GM23338 (cell line): ENCODE data around the gene DIDO1. TPM values are rescaled to one million over a fixed set of nuclear protein-coding genes. Genes with fewer than 3 reads are reported as not detected.
A peak's percentile ranks its signal among the peaks of the same experiment; 100 is the strongest.

Source experiments
- ATAC-seq: fragments of 200-7000 bp; cut with Tn5 transposase; 3 replicates; pipeline ENCODE4 v1.9.1; 2020
- DNase-seq: peaks from one replicate; pipeline ENCODE4 v3.0.0-alpha.2; 2015; ENCODE audit warnings: low spot score
- H2AFZ ChIP-seq: fragments of 200-600 bp; sonication (generic); 2 replicates; pipeline ENCODE4 v1.8.0; 2016; ENCODE audit warnings: antibody characterized with exemption, mild to moderate bottlenecking, moderate library complexity
- H3F3A ChIP-seq: fragments of 200-600 bp; sonication (generic); replicated peaks from 2 replicates; pipeline ENCODE4 v1.8.0; 2017; ENCODE audit warnings: antibody characterized with exemption, mixed run types, low read depth
- H3K27ac ChIP-seq: fragments of 200-600 bp; sonication (generic); 2 replicates; pipeline ENCODE4 v1.6.1; 2016; ENCODE audit warnings: low read depth
- H3K27me3 ChIP-seq: fragments of 200-600 bp; sonication (generic); 2 replicates; pipeline ENCODE4 v1.8.0; 2016; ENCODE audit warnings: mild to moderate bottlenecking, mixed run types, moderate library complexity; ENCODE audit not compliant: insufficient read depth
- H3K36me3 ChIP-seq: fragments of 200-600 bp; sonication (generic); 2 replicates; pipeline ENCODE4 v1.8.0; 2016; ENCODE audit warnings: mild to moderate bottlenecking; ENCODE audit not compliant: insufficient read depth
- H3K4me1 ChIP-seq: fragments of 200-600 bp; sonication (generic); 2 replicates; pipeline ENCODE4 v1.8.0; 2016; ENCODE audit warnings: mild to moderate bottlenecking, moderate library complexity; ENCODE audit not compliant: insufficient read depth
- H3K4me2 ChIP-seq: fragments of 200-600 bp; sonication (generic); 2 replicates; pipeline ENCODE4 v1.7.1; 2017; ENCODE audit warnings: mixed run types
- H3K4me3 ChIP-seq: fragments of 200-600 bp; sonication (generic); 2 replicates; pipeline ENCODE4 v1.6.1; 2016; ENCODE audit warnings: mixed run types
- H3K79me2 ChIP-seq: fragments of 200-600 bp; sonication (generic); replicated peaks from 2 replicates; pipeline ENCODE4 v1.8.0; 2017; ENCODE audit warnings: mild to moderate bottlenecking; ENCODE audit not compliant: insufficient read depth
- H3K9me2 ChIP-seq: fragments of 200-600 bp; sonication (generic); 2 replicates; pipeline ENCODE4 v1.8.0; 2017; ENCODE audit not compliant: insufficient read depth
- H4K20me1 ChIP-seq: fragments of 200-600 bp; sonication (generic); replicated peaks from 2 replicates; pipeline ENCODE4 v1.8.0; 2017; ENCODE audit warnings: mild to moderate bottlenecking; ENCODE audit not compliant: insufficient read depth
- H3K27ac Mint-ChIP-seq: 2 replicates; pipeline ENCODE4 v1.8.0; 2020; ENCODE audit warnings: inconsistent platforms, mild to moderate bottlenecking, moderate library complexity, mixed read lengths
- H3K27me3 Mint-ChIP-seq: 3 replicates; pipeline ENCODE4 v1.8.0; 2022; ENCODE audit warnings: low read depth, mild to moderate bottlenecking, moderate library complexity, mixed read lengths, inconsistent platforms; ENCODE audit not compliant: insufficient read depth, poor library complexity
- H3K36me3 Mint-ChIP-seq: 3 replicates; pipeline ENCODE4 v1.8.0; 2021; ENCODE audit warnings: low read depth, mild to moderate bottlenecking, inconsistent platforms, moderate library complexity, mixed read lengths
- H3K4me1 Mint-ChIP-seq: 3 replicates; pipeline ENCODE4 v1.8.0; 2020; ENCODE audit warnings: mild to moderate bottlenecking, inconsistent platforms, mixed read lengths
- H3K4me3 Mint-ChIP-seq: 3 replicates; pipeline ENCODE4 v1.8.0; 2021; ENCODE audit warnings: moderate library complexity, mild to moderate bottlenecking, inconsistent platforms, mixed read lengths
- H3K9me3 Mint-ChIP-seq: 3 replicates; pipeline ENCODE4 v1.8.0; 2020; ENCODE audit warnings: moderate library complexity, mild to moderate bottlenecking, inconsistent platforms, mixed read lengths
- NANOG ChIP-seq: IDR thresholded peaks from 2 replicates; pipeline ENCODE4 v1.6.1; 2016; ENCODE audit warnings: antibody characterized with exemption, borderline replicate concordance
- POLR2AphosphoS5 ChIP-seq: IDR thresholded peaks from 2 replicates; pipeline ENCODE4 v1.6.1; 2016; ENCODE audit warnings: antibody characterized with exemption, low read depth
- ZNF114 ChIP-seq: fragments of 250-450 bp; sonication (Bioruptor Pico); IDR thresholded peaks from 2 replicates; pipeline ENCODE4 v1.5.0; 2020; ENCODE audit warnings: mild to moderate bottlenecking, moderate library complexity
- polyA plus RNA-seq: library from polyadenylated mRNA; unstranded; fragments of >200 nt; fragmentation: Nextera tagmentation; extraction: Ambion mirVana; gene quantifications from 2 replicates; pipeline ENCODE4 v1.2.1, GENCODE V29; 2016
- total RNA-seq: library from RNA; depleted of rRNA; stranded (reverse); fragments of >200 nt; shearing (Covaris generic); gene quantifications from 2 replicates; pipeline ENCODE4 v1.2.3, GENCODE V29; 2014
- TF ChIP-seq, protein P1 (sequence below): IDR thresholded peaks from one replicate; pipeline ENCODE4 v1.6.1; 2018; ENCODE audit warnings: antibody characterized with exemption; ENCODE audit not compliant: unreplicated experiment
- TF ChIP-seq, protein P2 (sequence below): IDR thresholded peaks from 2 replicates; pipeline ENCODE4 v1.6.1; 2016; ENCODE audit warnings: antibody characterized with exemption

DIDO1 gene
- total and polyA plus RNA-seq, 2 experiments from 2014 or later: 72.4 to 162 TPM

DNA sequence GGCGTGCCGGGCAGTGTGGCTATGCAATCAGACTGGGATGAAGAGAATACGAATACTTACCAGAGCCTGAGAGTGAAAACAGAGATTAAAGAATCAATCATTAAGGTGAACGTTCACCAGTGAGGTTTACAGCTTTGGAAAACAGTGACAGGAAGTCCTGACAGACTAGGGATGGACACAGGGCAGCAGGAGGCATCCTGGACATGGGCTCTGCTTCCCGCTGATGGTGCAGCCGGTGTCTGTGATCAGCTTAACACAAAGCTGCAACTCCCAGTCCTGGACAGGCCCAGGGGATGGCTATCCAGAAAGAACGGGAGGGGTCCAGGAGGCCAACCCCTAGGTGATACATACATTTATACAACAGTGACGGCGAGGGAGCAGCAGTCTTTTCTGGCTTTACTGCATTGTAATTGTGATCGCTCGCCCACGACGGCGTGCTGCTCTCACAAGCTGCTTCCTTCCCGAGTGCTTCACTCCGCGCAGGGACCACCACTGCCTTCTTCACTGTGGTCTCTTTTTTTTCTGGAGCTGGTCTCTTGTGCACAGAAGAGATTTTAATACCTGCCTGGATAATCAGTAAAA, 20.7 kb downstream of the DIDO1 start:
- Histone ChIP-seq H3K27ac (peak overlapping the region; percentile 50; the same call in 1 of the 2 replicates), H3K4me1 (peaks cover 18% of the 10 kb centered on the region; the same call in 1 of the 2 replicates), H3K27me3 (no peaks in the 10 kb centered on the region), H3K79me2 (peaks cover 63% of the 10 kb centered on the region), H2AFZ (no peak overlapping the region), H3F3A (peaks cover 93% of the 10 kb centered on the region), H4K20me1 (peaks cover 82% of the 10 kb centered on the region), H3K9me2 (no peaks in the 10 kb centered on the region), H3K36me3 (peaks cover 86% of the 10 kb centered on the region), H3K4me3 (no peak overlapping the region), H3K4me2 (no peak overlapping the region)
- no peak for ATAC-seq
- no peak for DNase-seq
- Mint-ChIP-seq H3K27me3 (peaks cover 15% of the 10 kb centered on the region), H3K9me3 (no peaks in the 10 kb centered on the region), H3K4me3 (no peak overlapping the region; the same call in 2 of the 3 replicates), H3K27ac (no peak overlapping the region), H3K4me1 (peaks cover 12% of the 10 kb centered on the region), H3K36me3 (peaks cover 96% of the 10 kb centered on the region)
- TF ChIP-seq NANOG (no peak), POLR2AphosphoS5 (0 out of 2 replicates have a peak, but pooled peaks have one; percentile 8), ZNF114 (CRISPR knock-in tag) (no peak)

DNA sequence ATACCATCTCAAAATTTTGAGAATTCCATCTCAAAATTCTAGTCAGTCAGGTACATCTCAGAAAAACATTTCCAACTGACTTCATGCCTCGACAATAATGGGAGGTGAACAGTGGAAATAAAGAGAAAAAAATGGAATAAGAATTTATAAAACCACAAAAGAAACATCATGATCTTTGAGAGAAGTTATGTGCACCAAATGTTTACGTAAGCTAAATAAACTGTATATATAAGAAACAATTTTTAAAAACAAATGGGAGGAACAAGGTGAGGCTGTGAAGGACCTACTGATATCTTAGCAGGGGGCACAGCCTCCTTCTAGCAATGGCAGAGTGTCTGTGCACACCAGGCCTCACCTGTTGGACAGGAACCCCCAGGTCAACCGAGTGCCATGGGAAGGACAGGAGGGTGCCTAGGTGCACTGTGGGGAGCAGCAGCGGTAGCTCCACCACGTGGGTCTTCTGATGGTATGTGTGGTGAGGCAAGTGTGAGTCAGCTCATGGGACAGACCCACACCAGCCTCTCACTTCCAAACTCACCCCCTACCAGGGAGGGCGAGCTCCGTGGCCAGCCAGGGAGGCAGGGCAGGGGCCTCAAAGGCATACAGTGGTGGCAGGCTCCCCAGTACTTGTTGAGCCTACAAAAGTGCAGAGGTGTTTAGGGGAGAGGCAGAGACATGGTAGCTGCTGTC, 23.2 kb downstream of the DIDO1 start:
- Mint-ChIP-seq H3K9me3 (no peaks in the 10 kb centered on the region), H3K4me1 (peaks cover 37% of the 10 kb centered on the region), H3K4me3 (no peak overlapping the region), H3K36me3 (peaks cover 71% of the 10 kb centered on the region), H3K27ac (no peak overlapping the region), H3K27me3 (peaks cover 23% of the 10 kb centered on the region)
- Histone ChIP-seq H4K20me1 (peaks cover 66% of the 10 kb centered on the region), H3K4me3 (no peak overlapping the region), H3K4me2 (no peak overlapping the region), H3K27me3 (no peaks in the 10 kb centered on the region), H3K36me3 (peaks cover 61% of the 10 kb centered on the region), H3K9me2 (no peaks in the 10 kb centered on the region), H2AFZ (no peak overlapping the region), H3K27ac (peak overlapping the region; percentile 93), H3K79me2 (peaks cover 37% of the 10 kb centered on the region), H3F3A (peaks cover 78% of the 10 kb centered on the region), H3K4me1 (peaks cover 35% of the 10 kb centered on the region)
- no peak for ATAC-seq
- TF ChIP-seq POLR2AphosphoS5: no peak; the same call in 1 of the 2 replicates
- TF ChIP-seq, protein P1, sequence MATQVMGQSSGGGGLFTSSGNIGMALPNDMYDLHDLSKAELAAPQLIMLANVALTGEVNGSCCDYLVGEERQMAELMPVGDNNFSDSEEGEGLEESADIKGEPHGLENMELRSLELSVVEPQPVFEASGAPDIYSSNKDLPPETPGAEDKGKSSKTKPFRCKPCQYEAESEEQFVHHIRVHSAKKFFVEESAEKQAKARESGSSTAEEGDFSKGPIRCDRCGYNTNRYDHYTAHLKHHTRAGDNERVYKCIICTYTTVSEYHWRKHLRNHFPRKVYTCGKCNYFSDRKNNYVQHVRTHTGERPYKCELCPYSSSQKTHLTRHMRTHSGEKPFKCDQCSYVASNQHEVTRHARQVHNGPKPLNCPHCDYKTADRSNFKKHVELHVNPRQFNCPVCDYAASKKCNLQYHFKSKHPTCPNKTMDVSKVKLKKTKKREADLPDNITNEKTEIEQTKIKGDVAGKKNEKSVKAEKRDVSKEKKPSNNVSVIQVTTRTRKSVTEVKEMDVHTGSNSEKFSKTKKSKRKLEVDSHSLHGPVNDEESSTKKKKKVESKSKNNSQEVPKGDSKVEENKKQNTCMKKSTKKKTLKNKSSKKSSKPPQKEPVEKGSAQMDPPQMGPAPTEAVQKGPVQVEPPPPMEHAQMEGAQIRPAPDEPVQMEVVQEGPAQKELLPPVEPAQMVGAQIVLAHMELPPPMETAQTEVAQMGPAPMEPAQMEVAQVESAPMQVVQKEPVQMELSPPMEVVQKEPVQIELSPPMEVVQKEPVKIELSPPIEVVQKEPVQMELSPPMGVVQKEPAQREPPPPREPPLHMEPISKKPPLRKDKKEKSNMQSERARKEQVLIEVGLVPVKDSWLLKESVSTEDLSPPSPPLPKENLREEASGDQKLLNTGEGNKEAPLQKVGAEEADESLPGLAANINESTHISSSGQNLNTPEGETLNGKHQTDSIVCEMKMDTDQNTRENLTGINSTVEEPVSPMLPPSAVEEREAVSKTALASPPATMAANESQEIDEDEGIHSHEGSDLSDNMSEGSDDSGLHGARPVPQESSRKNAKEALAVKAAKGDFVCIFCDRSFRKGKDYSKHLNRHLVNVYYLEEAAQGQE: no peak
- TF ChIP-seq, protein P2, sequence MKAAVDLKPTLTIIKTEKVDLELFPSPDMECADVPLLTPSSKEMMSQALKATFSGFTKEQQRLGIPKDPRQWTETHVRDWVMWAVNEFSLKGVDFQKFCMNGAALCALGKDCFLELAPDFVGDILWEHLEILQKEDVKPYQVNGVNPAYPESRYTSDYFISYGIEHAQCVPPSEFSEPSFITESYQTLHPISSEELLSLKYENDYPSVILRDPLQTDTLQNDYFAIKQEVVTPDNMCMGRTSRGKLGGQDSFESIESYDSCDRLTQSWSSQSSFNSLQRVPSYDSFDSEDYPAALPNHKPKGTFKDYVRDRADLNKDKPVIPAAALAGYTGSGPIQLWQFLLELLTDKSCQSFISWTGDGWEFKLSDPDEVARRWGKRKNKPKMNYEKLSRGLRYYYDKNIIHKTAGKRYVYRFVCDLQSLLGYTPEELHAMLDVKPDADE: no peak
- no peak for DNase-seq
